HCT116 (cell line): ENCODE measurements around the gene RGS11.

Experiments
- CTCF ChIP-seq, 3 experiments: fragments of 200-600 bp in 1 of 3; sonication (generic) in 1 of 3; IDR thresholded peaks in 2 of 3; conservative IDR thresholded peaks in 1 of 3; 2 replicates each; pipeline ENCODE4 v1.5.1; 2012 to 2017; ENCODE audit warnings: low read depth in 2 of 3, low read length in 2 of 3, antibody characterized with exemption in 1 of 3, borderline replicate concordance in 1 of 3, control low read depth in 1 of 3, mild to moderate bottlenecking in 1 of 3, mixed read lengths in 1 of 3, mixed run types in 1 of 3, moderate library complexity in 1 of 3; ENCODE audit not compliant: insufficient read depth in 1 of 3
- EZH2 ChIP-seq: fragments of 200-600 bp; sonication (generic); IDR thresholded peaks from 2 replicates; pipeline ENCODE4 v1.6.1; 2017; ENCODE audit warnings: antibody characterized with exemption, mixed run types
- JUND ChIP-seq: IDR thresholded peaks from 2 replicates; pipeline ENCODE4 v1.6.1; 2012
- POLR2A ChIP-seq: IDR thresholded peaks from 2 replicates; pipeline ENCODE4 v1.7.0; 2011; ENCODE audit warnings: borderline replicate concordance; ENCODE audit not compliant: insufficient read depth, insufficient read length; ENCODE audit errors: extremely low read depth
- POLR2AphosphoS5 ChIP-seq: IDR thresholded peaks from 2 replicates; pipeline ENCODE4 v1.6.1; 2011; ENCODE audit warnings: mild to moderate bottlenecking, low read depth, low read length, moderate library complexity
- RAD21 ChIP-seq: IDR thresholded peaks from 2 replicates; pipeline ENCODE4 v1.6.1; 2012; ENCODE audit warnings: low read depth, mild to moderate bottlenecking
- SP1 ChIP-seq: IDR thresholded peaks from 2 replicates; pipeline ENCODE4 v1.6.1; 2012; ENCODE audit warnings: low read depth
- SRF ChIP-seq: IDR thresholded peaks from 2 replicates; pipeline ENCODE4 v1.6.1; 2012; ENCODE audit warnings: low read depth
- ZFX ChIP-seq: fragments of 450-650 bp; IDR thresholded peaks from 2 replicates; pipeline ENCODE4 v1.6.1; 2017
- TF ChIP-seq, protein P1 (sequence below): IDR thresholded peaks from 2 replicates; pipeline ENCODE4 v1.6.1; 2012; ENCODE audit warnings: low read depth
- TF ChIP-seq, protein P2 (sequence below): IDR thresholded peaks from 2 replicates; pipeline ENCODE4 v1.6.1; 2012

GRCh38 chr16:281660-282255 is 6.0 kb upstream of the RGS11 start:
- TF ChIP-seq CTCF (IDR thresholded peaks at IDR 0.05 in 2 of 3, conservative IDR thresholded peaks at IDR 0.05 in 1 of 3; ENCODE audit: borderline replicate concordance in 1 of 3, insufficient read depth in 1 of 3, low read depth in 2 of 3, low read length in 2 of 3) (no peak), POLR2A (no peak), JUND (no peak), EZH2 (no peak), SP1 (no peak), ZFX (no peak), POLR2AphosphoS5 (no peak), RAD21 (no peak), SRF (no peak)
- TF ChIP-seq, protein P1, sequence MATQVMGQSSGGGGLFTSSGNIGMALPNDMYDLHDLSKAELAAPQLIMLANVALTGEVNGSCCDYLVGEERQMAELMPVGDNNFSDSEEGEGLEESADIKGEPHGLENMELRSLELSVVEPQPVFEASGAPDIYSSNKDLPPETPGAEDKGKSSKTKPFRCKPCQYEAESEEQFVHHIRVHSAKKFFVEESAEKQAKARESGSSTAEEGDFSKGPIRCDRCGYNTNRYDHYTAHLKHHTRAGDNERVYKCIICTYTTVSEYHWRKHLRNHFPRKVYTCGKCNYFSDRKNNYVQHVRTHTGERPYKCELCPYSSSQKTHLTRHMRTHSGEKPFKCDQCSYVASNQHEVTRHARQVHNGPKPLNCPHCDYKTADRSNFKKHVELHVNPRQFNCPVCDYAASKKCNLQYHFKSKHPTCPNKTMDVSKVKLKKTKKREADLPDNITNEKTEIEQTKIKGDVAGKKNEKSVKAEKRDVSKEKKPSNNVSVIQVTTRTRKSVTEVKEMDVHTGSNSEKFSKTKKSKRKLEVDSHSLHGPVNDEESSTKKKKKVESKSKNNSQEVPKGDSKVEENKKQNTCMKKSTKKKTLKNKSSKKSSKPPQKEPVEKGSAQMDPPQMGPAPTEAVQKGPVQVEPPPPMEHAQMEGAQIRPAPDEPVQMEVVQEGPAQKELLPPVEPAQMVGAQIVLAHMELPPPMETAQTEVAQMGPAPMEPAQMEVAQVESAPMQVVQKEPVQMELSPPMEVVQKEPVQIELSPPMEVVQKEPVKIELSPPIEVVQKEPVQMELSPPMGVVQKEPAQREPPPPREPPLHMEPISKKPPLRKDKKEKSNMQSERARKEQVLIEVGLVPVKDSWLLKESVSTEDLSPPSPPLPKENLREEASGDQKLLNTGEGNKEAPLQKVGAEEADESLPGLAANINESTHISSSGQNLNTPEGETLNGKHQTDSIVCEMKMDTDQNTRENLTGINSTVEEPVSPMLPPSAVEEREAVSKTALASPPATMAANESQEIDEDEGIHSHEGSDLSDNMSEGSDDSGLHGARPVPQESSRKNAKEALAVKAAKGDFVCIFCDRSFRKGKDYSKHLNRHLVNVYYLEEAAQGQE, result no peak
- TF ChIP-seq, protein P2, sequence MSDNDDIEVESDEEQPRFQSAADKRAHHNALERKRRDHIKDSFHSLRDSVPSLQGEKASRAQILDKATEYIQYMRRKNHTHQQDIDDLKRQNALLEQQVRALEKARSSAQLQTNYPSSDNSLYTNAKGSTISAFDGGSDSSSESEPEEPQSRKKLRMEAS, result no peak
